HS-5 (cell line): ENCODE data around the gene OCLN.
A peak's percentile ranks its signal among the peaks of the same experiment; 100 is the strongest.
"Not testable (repeated sequence)": the region's sequence is repeated elsewhere in the genome, so short reads cannot be mapped to it uniquely, and the experiment has no call there.

ENCODE experiments used
- DNase-seq: peaks from one replicate; pipeline ENCODE4 v3.0.0-alpha.2; 2012; ENCODE audit warnings: low read depth

Gene OCLN, protein sequence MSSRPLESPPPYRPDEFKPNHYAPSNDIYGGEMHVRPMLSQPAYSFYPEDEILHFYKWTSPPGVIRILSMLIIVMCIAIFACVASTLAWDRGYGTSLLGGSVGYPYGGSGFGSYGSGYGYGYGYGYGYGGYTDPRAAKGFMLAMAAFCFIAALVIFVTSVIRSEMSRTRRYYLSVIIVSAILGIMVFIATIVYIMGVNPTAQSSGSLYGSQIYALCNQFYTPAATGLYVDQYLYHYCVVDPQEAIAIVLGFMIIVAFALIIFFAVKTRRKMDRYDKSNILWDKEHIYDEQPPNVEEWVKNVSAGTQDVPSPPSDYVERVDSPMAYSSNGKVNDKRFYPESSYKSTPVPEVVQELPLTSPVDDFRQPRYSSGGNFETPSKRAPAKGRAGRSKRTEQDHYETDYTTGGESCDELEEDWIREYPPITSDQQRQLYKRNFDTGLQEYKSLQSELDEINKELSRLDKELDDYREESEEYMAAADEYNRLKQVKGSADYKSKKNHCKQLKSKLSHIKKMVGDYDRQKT

DNA sequence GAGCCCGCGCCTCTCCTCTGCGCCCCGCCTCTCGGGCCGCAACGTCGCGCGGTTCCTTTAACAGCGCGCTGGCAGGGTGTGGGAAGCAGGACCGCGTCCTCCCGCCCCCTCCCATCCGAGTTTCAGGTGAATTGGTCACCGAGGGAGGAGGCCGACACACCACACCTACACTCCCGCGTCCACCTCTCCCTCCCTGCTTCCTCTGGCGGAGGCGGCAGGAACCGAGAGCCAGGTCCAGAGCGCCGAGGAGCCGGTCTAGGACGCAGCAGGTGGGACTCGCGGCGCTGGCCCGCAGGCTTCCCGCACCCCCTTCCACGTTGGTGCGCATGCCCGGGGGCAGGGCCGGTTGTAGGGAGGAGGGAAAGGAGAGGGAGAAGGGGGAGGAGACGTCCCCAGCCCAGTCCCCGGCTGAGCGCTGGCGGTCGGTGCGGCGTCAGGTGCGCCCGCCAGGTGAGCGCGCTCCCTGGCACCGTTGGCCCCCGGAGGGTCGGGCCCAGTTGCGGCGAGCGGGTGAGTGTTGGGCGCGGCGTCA lies at the start of gene OCLN:
Gene OCLN (plus strand): TSS at position 400 of the 532 bp plus-strand sequence. CDS start 11,455 bp downstream, outside the sequence.
- DNase-seq = no peak

DNA sequence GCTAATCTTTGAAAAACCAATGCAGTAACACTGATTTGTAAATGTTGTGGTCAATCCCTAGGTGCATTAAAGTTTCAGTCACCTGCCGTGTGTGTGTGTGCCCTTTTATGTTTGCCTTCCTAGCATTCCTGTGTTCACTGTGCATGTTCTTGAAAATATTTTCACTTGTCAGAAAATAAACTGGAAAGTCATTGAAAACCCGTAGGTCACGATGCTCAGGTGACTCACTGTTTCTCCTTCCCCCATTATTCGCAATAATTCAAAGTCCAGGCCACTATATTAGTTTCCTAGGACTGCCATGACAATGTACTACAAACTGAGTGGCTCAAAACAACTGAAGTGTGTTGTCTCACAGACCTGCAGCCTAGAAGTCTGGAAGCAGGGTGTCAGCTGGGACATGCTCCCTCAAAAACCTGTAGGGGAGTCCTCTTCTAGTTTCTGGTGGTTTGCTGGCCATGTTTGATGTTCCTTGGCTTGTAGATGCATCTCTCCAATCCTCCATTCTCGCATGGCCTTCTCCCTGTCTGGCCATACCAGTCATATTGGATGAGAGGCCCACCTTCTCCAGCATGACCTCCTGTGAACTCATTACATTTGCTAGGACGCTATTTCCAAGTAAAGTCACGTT lies 48.3 kb upstream of the OCLN start:
- no peak for DNase-seq

DNA sequence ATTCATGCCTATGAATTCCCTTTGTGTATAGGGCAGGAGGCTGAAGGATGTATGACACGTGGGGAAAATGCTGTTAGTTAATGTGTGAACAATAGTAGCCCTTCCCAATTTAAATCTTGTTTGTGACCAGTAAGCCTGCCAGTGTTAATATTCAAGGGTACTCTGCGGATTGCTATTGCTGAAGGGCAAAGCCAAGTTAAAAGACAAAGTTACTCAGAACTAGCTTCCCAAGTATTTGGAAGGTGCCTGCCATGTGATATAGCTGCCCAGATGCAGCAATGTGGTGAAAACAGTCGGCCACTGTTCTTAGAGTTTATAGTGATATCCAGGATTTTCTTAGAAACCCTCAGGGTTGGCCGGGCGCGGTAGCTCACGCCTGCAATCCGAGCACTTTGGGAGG lies 43.1 kb upstream of the OCLN start:
- no peak for DNase-seq

GRCh38 chr5:69450116-69450515 lies 42.5 kb upstream of the OCLN start:
- DNase-seq = peak; percentile 90

GRCh38 chr5:69450527-69450926 lies 42.1 kb upstream of the OCLN start:
- not testable (repeated sequence) for DNase-seq

DNA sequence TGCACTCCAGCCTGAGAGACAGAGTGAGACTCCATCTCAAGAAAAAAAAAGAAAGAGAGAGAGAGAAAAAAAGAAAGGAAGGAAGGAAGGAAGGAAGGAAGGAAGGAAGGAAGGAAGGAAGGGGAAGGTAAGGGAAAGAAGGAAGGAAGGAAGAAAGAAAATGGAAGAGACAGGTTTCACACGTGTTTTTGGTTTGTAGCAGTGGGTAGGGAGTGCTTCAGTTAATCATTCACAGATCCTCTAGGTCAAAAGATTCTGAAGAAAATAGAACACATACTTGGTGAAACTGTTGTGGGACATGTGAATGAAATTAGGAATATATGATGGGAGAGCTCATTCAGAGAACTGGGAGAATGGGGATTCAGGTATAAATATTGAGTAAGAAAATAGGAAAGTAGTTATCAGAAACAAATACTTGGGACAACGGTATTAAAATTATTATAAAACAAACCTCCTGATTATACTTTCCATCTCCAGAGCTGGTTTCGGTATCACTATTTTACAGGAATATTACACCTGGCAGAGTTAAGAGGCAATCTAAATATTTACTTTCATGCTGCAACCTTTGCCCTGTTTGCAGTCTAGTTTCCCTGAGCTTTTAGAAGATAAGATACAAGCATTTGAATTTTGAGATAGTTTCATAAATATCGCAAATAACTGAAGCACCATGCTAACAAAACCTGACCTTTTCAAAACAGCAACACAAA lies 40.5 kb upstream of the OCLN start:
- DNase-seq = no peak

DNA sequence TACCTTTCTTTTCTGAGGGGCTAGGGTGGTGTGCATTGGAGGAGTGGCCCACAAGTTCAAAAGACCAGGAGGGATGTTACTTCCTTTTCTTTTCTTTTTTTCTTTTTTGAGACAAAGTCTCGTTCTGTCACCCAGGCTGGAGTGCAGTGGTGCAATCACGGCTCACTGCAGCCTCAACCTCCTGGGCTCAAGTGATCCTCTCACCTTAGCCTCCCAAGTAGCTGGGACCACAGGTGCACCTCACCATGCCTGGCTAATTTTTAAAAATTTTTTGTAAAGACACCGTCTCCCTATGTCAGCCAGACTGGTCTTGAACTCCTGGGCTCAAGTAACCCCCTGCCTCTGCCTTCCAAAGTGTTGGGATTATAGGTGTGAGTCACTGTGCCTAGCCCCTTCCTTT lies 39.1 kb upstream of the OCLN start:
- not testable (repeated sequence) for DNase-seq

DNA sequence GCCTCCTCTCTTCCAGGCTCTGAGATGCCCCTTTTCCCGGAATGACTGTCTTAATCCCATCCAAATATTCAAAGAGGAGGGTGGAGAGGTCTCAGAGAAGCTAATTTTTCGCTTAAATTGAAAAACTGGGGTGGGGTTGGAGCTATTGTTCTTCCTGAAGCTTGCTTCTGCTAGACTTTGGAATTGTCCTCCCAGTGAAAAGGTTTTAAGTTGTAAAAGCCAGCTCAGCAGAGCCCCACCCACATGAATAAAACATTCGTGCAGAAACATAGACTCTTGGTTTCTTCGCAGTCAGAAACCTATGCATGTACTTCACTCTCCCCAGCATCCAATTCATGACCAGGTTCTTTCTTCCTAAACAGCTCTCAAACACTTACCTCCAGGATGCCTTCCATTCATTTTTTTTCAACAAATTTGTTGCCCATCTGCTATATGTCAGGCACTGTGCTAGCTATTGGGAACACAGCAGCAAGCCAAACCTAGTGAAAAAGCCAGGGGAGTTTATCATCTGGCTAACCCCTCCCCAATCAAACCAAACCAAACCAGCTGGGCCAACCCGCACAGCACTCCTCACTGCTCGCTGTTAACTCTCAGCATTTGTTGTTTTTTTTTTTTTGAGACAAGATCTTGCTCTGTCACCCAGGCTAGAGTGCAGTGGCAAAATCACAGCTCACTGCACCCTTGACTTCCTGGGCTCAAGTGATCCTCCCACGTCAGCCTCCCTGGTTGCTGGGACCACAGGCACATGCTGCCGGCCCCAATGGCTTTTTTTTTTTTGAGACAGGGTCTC lies 37.9 kb upstream of the OCLN start:
- DNase-seq = no peak

- DNase-seq = not testable (repeated sequence)
Measured at GRCh38 chr5:69455428-69455988, 37.1 kb upstream of the OCLN start.

DNA sequence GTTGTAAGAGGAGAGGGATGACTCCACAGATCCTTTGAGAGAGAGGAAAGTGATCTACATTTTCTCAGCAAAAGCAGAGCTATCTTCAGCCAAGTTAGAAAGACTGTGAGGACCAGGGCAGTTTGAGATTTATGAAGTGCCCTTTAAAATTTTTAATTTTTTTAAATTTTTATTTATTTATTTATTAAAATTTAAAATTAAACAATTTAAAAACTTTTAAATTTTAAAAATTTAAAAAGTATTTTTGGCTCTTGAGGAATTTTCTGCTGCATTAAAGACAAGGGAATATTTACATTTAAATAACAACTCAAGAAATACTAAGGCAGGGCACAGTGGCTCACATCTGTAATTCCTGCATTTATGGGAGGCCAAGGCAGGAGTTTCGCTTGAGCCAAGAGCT lies 30.4 kb upstream of the OCLN start:
- no peak for DNase-seq

- DNase-seq = not testable (repeated sequence)
Measured at GRCh38 chr5:69466375-69466774, 26.2 kb upstream of the OCLN start.

DNA sequence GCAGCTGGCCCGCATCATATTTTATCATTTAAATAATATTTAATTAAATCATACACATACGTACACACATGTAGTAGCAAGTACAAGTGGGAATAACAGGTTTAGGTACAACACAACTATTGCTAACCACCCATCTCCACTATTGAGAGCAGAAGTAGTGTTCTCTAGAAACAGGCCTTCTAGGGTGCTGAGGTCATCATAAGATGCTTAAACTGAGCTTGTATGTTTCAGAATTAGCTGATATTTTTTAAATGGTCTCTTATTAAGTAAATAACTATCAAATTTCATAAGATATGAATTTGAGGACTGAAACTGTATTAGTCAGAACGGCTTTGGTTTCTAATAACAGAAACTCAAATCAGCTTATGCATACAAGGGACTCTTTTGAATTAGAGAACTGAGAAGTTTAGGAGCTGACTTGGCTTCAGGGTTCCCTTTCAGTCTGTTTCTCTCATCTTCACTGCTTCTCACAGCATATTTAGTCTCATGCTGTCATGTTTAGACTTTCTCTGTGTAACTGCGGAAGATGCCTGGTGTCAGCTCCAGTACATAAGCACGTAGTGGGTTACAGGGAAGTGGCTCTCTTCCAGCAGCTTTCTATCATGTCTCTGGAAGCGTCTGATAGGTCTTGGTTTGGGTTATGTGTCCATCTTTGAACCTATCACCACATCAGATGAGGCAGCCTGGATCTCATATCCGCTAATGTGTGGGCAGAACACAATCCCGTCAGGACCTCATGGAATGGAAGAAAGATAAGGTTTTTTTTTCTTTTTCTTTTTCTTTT lies 25.0 kb upstream of the OCLN start:
- no peak for DNase-seq

- no peak for DNase-seq
Measured at GRCh38 chr5:69468631-69469030, 24.0 kb upstream of the OCLN start.

DNA sequence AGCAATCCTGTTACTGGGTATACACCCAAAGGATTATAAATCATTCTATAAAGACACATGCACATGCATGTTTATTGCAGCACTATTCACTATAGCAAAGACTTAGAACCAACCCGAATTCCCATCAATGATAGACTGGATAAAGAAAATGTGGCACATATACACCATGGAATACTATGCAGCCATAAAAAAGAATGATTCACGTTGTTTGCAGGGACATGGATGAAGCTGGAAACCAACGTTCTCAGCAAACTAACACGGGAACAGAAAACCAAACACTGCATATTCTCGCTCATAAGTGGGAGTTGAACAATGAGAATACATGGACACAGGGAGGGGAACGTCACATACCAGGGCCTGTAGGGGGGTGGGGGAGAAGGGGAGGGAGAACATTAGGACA lies 21.1 kb upstream of the OCLN start:
- DNase-seq = not testable (repeated sequence)

DNA sequence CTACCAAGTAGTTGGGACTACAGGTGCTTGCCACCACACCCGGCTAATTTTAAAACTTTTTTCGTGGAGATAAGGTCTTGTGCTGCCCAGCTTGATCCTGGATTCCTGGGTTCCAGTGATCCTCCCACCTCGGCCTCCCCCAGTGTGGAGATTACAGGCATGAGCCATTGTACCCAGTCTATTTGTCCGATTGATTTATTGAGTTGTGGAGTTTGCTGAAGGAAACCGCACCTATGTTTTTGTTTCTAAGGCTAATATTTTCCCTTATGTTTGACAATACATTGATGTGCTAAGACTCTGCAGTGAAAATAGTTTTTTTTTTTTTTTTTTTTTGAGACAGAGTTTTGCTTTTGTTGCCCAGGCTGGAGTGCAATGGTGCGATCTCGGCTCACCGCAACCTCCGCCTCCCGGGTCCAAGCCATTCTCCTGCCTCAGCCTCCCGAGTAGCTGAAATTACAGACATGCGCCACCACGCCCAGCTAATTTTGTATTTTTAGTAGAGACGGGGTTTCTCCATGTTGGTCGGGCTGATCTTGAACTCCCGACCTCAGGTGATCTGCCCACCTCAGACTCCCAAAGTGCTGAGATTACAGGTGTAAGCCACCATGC lies 20.0 kb upstream of the OCLN start:
- not testable (repeated sequence) for DNase-seq

DNA sequence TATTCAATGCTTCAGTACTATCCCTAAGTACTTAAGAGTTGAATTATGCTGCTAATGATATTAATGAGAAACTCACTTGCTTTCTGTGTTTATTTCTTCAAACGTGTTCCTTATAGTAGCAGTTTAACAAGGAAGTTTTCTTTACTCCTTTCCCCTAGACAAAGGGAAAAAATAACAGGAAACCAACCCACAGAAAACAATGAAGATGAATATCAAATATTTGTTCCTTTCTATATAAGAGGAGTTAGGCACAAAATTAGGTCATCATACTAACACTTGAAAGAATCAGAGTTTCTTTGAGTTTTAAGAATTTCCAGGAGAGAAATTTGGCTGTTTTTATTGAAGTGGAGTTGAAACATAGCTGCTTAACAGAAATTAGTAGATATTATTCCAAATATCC lies 15.4 kb upstream of the OCLN start:
- DNase-seq = no peak

DNA sequence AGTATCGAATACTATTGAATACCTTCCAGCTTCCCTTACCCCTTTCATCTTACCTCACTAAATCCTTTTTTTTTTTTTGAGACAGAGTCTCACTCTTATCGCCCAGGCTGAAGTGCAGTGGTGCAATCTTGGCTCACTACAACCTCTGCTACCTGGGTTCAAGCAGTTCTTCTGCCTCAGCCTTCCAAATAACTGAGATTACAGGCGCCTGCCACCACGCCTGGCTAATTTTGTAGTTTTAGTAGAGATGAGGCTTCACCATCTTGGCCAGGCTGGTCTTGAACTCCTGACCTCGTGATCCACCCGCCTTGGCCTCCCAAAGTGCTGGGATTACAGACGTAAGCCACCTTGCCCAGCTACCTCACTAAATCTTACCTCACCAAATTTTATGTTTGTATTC lies 14.3 kb upstream of the OCLN start:
- not testable (repeated sequence) for DNase-seq

- DNase-seq = no peak
Measured at GRCh38 chr5:69484891-69485290, 7.7 kb upstream of the OCLN start.

DNA sequence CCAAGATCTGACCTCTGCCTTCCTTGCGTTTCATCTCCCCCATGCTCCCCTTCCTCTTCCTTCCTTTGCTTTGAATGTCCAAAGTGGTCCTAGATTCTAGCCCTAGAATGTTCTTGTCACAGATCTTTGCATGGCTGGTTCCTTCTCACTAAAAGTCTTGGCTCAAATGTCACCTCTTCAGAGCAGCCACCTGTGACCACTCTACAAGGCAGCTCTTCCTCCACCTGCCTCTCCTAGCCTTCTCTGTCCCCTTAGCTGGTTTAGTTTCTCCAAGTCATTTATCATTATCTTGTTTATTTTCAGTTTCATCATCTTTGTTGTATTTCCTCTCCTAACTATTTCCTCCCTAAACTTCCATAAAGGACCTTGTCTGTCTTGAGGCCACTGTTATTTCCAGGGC lies 7.1 kb upstream of the OCLN start:
- DNase-seq = no peak

- no peak for DNase-seq
Measured at GRCh38 chr5:69489246-69489645, 3.3 kb upstream of the OCLN start.
